Stimulated activated CD4-positive, alpha-beta T cell treated with anti-CD3 and anti-CD28 coated beads, Interleukin-2, amount 100 ng/mL, for 48 hours (primary cell): ENCODE data around the gene JAK1.

Experiments used
- DNase-seq, 2 donors: peaks; one replicate each; pipeline ENCODE4 v3.0.0-alpha.2; 2020

The JAK1 gene

DNA sequence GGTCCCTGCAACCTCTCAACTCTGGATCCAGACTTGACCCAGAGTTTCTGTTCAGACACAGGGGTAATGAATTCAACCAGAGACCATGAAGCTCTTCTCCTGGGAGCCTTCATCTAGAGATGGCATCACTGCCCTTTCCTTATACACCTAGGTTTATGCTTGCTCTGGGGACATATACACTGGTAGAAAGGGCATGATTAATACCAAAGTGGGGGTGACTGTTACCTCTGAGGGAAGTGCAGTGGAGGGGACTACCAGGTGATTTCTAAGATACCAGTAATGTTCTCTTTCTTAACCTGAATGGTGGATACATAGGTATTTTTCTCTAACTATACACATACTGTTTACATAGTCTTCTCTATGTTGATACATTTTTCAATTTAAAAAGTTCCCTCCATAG lies 48.4 kb downstream of the JAK1 start:
- no peak for DNase-seq

DNA sequence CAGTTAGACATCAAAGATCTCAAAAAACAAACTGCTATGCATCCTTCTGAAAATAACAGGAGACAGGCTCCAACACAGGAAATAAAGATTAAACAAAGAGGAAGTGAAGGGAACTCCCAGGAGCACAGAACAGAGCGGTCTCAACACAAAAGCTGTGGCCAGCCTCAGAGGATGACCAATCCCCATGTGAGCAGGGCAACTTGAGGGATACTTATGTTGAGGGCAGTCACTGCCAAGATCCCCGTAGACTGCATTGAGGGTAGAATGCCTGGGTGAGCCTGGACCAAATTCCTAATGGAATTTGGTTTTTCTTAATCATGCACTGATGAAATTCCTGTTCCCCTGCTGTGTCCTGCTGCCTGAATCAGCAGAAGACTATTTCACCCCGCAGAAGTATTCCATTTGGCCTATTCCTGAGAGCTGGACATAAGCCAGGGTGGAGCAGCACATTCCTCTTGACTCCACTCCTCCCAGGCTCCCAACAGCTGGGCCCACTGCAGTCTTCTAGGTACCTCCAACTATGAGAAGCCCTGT lies 49.0 kb downstream of the JAK1 start:
- no peak for DNase-seq

DNA sequence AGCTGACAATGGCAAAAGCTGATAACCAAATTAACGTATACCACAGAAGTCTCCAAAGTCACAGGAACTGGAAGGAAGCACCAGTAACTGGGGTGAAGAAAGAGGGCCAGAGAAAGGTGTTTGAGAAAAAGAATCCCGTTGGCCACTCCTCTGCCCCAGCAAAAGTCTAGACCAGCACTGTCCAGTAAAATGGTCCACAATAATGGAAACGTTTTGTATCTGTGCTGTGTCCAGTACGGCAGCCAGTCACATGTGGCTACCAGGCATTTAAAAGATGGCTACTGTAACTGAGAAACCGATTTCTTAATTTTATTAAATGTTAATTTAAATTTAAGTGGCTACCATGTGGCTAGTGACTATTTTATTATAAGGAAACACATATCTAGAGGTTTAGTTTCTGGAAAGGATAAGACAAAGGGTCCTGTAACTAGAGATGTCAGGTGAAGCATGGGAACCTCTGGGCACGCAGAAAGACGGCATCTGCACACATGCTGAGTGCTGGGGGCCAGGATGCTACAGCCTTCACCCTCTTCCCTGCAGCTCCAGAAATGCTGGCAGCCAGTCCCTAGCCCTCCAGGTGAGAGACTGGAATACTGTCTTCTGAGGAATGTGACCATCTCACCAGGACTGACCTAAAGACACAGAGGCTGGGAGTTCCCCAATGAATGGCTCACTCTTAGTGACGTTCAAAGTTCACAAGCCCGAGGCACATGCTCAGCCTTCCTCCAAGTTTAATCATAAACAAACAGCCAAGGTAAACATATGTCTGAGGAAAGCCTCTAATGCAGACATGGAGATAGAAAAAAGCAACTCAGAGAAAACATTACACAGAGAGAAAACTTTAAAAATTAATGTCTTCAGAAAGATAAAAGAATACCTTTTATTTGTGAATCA lies 50.7 kb downstream of the JAK1 start:
- no peak for DNase-seq

DNA sequence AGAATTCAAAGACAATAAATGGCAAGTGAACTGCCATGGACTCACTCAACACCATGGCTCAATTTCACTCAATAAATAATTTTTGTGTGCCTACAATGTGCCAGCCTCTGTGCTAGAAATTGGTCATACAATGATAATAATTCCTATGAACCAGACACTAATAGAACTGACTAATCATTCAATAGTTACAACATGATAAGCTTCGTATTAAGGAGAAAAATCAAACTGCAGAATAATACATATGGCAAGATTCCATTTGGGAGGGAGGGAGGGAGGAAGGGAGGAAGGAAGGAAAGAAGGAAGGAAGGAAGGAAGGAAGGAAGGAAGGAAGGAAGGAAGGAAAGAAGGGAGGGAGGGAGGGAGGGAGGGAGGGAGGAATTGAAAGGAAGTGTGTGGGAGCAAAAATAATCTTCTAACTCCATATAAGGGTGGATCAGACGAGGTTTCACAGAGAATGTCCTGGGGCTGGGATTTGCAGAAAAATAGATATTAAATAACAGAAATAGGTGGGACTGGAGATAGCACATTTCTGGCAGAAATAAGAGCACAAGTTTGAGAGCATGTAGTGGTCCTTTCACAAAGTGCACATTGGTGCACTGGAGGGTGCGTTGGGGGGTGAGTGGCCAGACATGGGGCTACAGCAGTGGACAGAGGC lies 52.9 kb downstream of the JAK1 start:
- DNase-seq: no peak

DNA sequence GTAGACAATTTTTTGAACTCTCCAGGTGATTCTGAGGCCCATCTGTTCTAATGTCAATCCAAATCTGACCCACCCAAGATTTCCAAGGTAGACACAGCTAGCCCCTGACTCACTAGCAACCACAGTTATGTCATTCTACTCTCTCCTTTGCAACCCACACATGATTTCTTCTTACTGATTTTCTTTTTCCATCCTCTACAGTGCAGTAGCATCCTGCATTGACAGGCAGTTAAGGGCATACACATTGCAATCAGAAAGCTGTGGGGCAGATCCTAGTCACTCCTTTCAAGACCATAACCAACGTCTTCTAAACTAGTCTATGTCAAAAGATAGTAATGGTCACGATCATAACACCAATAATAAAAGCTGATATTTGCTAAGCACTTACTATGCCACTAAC lies 54.2 kb downstream of the JAK1 start:
- no peak for DNase-seq

DNA sequence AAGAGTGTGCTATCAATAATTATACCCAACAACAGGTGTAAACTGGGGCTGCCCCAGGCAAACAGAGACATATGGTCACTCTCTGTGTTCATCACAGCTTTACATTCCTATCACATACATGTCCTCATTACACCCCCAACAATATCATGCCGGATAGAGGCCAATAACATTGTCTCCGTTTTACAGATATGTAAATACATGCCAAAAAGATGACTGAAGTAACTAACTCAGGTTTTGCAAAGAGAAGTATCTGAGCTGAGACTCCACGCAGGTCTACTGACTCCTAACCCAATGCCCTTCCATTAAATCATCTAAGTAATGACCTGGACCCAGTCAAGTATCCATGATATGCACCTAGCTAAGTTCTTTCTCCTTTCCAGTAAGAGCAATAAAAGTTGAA lies 55.0 kb downstream of the JAK1 start:
- no peak for DNase-seq

DNA sequence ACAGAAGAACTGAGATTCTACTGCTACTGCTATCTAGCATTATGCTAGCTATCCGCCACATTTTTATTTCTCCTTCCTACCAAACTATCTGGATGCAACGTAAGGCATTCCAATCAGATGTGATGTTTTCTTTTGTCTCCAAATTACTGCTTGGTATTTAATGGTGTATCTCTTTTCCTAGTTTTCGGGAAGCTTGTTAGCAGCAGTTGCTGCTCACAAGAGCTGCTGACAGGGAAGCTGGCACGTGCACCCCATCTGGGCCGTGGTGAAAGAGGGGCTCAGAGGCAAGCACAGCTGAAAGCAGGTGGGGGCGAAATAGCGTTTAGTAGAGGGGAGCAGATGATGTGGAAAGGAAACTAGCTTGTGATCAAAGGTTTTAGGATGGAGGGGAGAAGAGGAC lies 57.3 kb downstream of the JAK1 start:
- no peak for DNase-seq

DNA sequence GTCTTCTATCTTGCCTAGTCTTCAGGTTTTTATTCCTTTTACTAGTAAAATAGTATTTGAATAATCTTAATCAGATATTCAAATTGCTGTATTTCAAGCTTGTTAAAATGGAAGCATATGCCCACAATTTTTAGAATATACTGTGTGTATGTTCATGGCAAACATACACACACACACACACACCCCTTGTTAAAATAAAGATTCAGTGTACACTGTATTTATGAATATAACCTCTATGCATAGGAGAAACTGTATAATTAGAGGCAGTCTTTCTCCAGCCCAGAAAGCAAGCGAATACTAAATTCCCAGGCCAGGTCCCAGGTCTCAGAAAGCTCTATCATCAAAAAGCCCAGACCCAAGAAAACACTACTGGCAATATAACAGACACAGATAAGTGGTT lies 57.8 kb downstream of the JAK1 start:
- no peak for DNase-seq

DNA sequence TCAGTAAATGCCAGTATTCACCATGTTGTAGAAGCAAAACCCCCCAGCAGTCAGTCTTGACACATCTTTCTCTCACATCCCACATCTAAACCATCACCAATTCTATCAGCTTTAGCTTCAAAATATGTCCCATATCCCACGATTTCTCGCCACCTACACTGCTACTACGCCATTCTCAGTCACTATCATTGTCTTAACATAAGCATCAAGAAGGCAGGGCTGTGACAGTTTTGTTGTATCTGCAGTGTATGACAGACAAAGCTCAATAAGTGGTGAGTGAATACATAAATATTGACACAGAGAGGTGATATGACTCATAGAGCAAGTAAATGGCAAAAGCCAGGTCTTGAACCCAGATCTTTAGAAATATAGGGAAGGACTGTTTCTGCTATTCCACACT lies 59.9 kb downstream of the JAK1 start:
- no peak for DNase-seq

DNA sequence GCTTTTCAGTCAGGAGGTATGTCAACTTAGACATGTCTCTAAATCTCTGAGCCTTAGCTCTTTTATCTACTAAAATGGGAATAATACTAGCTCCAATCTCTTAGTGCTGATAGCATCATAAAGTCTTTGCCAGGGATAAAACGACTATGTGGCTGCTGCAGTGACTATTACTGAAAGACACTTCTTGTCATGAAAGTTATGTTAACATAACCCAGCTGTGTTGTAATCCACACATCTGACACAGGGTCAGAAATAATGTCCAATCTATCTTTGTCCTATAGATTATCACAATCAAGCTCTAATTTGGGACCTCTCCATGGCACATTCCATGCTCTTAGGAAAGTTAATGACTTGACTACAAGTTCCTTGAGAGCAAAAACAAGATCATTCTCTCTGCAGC lies 62.8 kb downstream of the JAK1 start:
- no peak for DNase-seq

DNA sequence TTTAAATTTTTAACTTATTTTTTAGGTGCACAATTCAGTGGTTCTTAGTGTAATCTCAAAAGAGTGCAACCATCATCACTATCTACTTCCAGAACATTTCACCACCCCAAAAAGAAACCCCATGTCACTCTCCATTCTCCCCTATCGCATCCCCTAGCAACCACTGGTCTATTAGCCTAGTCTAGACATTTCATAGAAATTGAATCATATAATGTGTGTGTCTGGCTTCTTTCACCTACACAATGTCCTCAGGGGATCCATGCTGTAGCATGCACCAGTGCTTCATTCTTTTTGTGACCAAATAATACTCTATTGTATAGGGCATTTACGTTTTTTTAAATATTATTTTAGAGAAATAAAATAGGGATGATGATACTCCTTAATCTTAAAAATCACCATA lies 64.7 kb downstream of the JAK1 start:
- DNase-seq: no peak

DNA sequence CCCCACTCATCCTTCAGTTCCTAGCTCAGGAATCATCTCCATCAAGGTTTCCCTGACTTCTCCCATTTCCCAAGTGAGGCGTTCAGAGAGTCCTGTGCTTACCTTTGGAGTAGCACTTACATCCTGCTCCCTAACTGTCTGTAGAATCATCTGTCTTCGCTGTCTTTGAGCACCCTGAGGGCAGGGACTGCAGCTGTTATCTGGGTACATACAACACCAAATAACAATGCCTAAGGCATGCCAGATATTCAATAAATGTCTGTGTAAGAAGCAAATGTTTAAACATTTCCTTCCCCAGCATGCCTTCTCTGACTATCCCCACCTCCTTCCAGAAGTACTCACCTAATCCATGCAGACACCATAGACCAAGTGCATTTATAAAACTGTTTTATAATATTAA lies 65.4 kb downstream of the JAK1 start:
- no peak for DNase-seq

DNA sequence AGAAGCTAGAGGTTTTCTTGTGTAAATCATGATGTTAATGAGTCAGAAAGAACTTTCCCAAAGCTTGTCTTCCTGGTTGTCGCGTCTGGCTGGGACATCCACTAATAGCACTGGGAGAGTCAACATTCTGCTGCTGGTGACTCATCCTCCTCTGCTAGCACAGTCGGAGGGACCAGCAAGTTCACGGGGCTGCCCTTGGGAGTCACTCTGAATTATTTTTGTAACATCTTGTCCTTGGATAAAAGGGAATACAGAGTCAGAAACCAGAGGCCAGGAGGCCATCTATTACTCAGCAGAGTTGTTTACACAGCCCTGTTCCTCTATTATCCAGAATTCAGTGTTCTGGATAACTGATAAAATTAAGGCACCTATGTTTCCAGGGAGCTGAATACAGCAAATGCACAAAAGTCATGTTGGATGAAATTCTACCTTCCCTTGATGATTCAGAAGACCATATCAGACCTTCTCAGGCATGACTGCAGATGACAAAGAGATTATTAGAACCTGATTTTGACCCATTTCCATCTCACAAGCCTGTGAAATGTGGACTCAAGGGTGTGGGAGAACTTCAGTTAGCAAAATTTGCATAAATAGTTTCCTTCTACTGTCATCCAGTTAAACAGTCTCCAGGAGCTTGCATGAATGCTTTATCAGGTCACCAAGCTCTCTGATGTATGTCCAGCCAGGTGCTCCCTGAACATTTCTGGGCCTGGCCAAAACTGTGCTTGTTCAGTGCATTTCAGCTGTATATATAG lies 68.1 kb downstream of the JAK1 start:
- DNase-seq: peak in 1 of 2 donors; percentile 11

DNA sequence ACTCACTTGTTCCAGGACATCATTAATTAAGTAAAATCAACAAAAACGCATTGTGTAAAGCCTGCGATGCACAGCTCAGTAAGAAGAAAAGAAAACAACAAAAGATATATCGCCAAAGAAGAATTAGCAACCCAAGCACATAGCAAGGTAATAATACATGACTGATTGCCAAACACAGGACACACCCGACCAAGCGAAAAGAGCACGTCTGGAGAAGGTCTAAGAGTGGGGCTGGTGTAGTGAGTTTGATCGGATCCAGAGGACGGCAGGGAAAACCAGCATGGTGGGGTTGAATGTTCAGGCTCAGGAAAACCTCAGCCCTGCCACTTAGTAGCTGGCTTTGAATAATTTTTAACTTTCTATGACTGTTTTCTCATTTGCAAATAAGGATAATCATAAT lies 69.8 kb downstream of the JAK1 start:
- DNase-seq: no peak

DNA sequence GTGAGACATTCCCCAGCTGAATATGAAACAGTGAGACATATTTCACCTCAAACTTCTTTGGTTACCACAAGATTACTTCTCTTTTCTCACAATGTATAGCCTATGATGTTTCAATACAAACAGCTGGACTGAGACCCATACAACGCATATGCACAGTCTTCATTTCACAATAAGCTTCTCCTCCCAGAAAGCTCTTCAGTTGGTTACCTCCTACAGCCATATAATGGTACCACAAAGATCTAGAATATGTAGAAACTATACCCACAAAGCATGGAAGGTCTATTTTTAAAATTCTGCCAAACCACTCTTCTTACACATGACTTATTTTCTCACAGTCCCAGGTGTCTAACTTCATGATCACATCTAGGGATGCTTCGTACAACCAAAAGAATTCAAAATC lies 70.8 kb downstream of the JAK1 start:
- DNase-seq: no peak

DNA sequence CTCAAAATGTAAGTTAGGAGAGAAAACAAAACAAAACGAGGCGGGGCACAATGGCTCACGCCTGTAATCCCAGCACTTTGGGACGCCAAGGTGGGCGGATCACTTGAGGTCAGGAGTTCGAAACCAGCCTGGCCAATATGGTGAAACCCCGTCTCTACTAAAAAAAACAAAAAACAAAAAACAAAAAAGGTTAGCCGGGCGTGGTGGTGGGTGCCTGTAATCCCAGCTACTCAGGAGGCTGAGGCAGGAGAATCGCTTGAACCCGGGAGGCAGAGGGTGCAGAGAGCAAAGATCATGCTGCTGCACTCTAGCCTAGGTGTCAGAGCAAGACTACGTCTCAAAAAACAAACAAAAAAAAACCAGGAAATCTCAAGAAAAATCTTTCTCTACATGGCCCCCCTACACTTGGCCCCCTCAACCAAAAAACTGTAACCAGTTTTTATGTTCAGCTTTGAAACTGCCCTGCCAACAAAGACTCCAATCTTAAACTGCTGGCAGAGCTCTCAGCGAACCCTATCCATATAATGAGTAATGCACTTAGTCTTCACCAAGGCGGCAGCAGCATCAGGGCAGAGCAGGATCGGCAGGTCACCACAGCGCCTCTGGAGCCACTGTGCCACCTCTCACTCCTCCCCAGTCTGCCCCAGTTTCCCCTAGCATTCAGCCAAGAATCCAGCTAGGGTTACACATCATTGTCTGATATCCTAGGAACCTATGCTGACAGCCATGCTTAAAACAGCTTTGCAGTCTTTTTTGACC lies 71.7 kb downstream of the JAK1 start:
- DNase-seq: no peak

DNA sequence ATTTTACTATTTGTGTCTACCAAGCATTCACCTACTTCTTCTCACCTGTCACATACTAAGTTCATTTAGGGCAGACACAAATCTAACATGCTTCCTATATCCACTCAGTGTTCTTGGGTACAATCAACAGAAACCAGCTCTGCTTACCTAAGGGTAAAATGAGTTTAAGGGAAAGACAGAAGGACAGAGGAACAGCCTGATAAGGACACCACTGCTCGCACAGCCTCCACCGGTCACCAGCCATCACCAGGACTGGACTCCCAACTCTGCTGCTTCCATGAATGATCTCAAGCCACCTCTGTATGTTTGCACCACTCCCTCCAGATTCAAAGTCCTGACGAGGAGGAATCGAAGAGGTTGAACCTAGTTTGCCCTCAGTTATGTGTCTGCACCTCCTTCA lies 72.4 kb downstream of the JAK1 start:
- DNase-seq: no peak

DNA sequence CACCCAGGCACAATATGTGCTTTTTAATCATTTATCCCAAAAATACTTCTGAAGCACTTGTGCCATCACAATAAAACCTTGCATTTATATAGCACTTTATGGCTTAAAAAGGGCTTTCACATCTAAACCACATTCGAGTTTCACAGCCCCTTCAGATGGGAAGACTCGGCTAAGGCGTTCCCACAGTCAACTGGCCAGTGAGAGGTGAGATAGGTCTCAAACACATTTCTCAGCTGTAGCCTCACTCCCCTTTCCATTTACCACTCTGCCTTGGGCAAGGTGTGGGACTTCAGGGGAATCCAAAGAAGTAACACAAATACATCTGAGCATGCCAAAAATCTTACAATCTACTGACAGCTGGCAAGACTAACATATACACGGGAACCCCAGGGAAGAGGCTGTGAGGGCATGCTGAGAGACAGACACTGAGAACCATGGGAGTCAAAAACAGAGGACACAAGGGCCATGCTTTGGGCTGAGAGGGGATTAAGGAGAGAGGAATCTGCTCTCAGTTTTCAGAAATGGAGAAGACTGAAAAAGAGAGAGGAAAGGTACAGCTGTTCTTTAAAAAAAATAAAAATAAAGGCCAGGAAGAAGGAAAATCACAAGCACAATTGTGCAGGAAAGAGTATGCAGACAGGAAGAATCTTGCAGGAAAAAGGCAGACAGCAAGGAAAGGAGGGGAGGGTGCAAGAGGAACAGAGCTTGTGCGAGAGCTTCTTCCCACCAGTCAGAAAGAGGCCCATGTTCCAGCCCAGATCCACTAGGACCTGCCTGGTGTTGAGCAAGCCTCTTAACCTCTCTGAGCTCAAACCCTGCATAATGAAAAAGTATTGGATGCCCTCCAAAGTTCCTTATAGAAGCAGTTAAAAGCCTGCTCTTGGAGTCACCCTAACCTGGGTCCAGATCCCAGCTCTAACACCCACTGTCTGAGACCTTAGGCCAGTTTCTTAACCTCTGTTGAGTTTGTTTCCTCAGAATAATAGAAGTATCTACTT lies 73.5 kb downstream of the JAK1 start:
- no peak for DNase-seq

DNA sequence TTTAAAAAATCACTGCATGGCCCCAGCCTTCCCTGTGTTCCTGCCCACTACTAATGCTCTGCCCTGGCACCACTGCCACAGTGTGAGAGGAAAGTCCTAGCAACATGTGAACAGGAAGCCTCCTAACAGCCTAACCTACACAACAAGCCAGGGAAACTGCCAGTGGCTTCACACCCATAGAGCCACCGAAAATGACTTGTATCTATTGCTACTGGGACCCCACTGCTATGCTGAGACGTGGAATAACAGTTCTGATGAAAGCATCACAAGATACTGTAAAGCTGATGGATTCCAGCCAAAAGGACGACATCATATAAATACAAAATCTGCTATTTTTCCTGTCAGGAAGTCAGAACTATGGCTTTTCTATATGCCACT lies 74.9 kb downstream of the JAK1 start:
- DNase-seq: no peak

DNA sequence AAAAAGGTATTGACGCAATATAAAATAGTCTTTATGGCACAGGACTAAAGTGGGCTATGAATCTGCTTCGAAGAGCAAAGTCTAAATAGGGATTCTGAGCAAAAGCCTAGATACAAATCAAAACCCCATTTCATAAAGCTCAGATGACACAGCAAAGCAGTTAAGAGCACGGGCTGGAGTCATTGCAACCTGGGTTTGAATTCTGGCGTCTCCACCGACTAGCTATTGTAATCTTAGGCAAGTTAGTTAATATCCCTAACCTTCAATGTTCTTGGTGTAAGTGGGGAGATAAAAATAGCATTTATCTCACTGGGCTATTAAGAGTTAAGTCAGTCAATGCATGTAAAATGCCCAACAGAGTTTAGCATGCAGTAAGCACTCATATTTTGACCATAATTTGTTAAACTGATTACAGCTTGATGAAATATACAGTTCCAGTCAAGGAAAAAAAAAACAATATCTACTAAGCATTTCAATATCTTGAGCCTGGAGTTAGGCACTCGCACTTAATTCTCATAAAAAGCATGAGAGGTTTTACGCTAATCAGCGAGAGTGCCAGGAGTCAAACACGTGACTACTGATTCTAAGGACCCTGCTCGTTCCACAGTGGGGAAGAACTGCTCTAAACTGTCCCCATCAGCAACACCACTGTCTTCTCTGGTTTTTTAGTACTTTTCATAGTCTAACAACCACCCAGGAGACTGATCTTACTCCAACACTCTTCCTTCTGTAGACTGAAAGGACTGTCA lies 75.5 kb downstream of the JAK1 start:
- DNase-seq: no peak

DNA sequence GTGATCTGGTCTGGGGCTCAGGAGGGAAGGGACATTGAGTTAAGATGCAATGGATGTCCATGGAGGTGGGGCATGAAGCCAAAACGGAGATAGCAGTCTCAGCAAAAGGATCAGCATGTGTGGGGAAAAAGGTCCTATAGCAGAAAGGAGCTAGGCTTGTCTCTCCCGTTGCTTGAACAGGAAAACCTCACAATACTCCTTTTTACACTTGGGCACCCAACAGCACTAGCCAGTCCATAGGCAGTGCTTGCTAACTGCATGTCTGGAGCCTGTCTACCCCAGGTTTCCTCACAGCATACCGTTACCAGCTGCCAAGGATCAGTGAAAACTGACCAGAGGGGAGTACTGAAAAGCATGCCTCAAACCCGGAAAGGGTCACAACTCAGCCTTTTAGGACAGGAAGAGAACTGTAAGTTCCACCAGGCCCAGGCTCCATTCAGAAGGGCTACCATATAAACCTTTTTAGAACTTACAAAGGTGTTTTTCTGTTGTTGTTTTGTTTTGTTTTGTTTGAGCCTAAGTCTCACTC lies 78.6 kb downstream of the JAK1 start:
- DNase-seq: no peak
